Measurements from ENCODE around the gene SPG21.

Gene SPG21

GRCh38 chr15:64930778-64931371 lies 58.8 kb downstream of the SPG21 start:
- Histone ChIP-seq H3K27ac (no peak overlapping the region), H3K4me3 (no peak overlapping the region)
- no peak for TF ChIP-seq CTCF (IDR thresholded peaks at IDR 0.05)
- no peak for DNase-seq (ENCODE audit: low spot score)

- Histone ChIP-seq H3K27ac (no peak overlapping the region), H3K4me3 (no peak overlapping the region)
- TF ChIP-seq CTCF (IDR thresholded peaks at IDR 0.05) = no peak
- DNase-seq (ENCODE audit: low spot score) = no peak
Observed at GRCh38 chr15:64930019-64930652, 59.6 kb downstream of the SPG21 start.

- no peak for TF ChIP-seq CTCF (IDR thresholded peaks at IDR 0.05)
- H3K4me3 ChIP-seq = no peak overlapping the region
- DNase-seq (ENCODE audit: low spot score) = no peak
- H3K27ac ChIP-seq = no peak overlapping the region
Observed at GRCh38 chr15:64928626-64929220, 61.0 kb downstream of the SPG21 start.

- no peak for TF ChIP-seq CTCF (IDR thresholded peaks at IDR 0.05)
- Histone ChIP-seq H3K27ac (no peak overlapping the region), H3K4me3 (no peak overlapping the region)
- DNase-seq (ENCODE audit: low spot score) = no peak
Observed at GRCh38 chr15:64926661-64927060, 63.1 kb downstream of the SPG21 start.

GRCh38 chr15:64925335-64926330 lies 64.1 kb downstream of the SPG21 start:
- H3K27ac ChIP-seq = no peak overlapping the region
- DNase-seq (ENCODE audit: low spot score) = no peak
- TF ChIP-seq CTCF (IDR thresholded peaks at IDR 0.05) = no peak
- H3K4me3 ChIP-seq = no peak overlapping the region

- DNase-seq (ENCODE audit: low spot score) = no peak
- Histone ChIP-seq H3K4me3 (no peak overlapping the region), H3K27ac (no peak overlapping the region)
- TF ChIP-seq CTCF (IDR thresholded peaks at IDR 0.05) = no peak
Observed at GRCh38 chr15:64923546-64923945, 66.2 kb downstream of the SPG21 start.

Measured in coronary artery (tissue), 2 donors.